ENCODE data around the gene LCE1D. TPM values are rescaled to one million over a fixed set of nuclear protein-coding genes. Genes with fewer than 3 reads are reported as not detected.

Gene LCE1D
- total RNA-seq, 1 experiment from 2014 or later, result not detected

GRCh38 chr1:152795686-152796085 is 835 bp upstream of the LCE1D start:
- Histone ChIP-seq H3K79me2 (ENCODE audit: insufficient read depth, low read length) (no peaks in the 10 kb centered on the region), H3K4me2 (ENCODE audit: low read length) (no peak overlapping the region), H3K9me3 (ENCODE audit: control insufficient read depth in 1 of 2, insufficient read depth in 1 of 2, low read depth in 1 of 2, low read length in 2 of 2) (no peaks in the 10 kb centered on the region), H3K27ac (ENCODE audit: low read depth, low read length) (no peak overlapping the region), H2AFZ (ENCODE audit: low read depth, low read length, poor library complexity, severe bottlenecking) (no peak overlapping the region), H3K36me3 (ENCODE audit: control insufficient read depth in 1 of 2, insufficient read depth in 2 of 2, low read length in 2 of 2) (no peaks in the 10 kb centered on the region), H3K27me3 (ENCODE audit: insufficient read depth, low read length) (peaks cover 13% of the 10 kb centered on the region), H3K4me1 (ENCODE audit: control insufficient read depth in 1 of 2, insufficient read depth in 2 of 2, low read length in 2 of 2) (no peaks in the 10 kb centered on the region), H3K9ac (ENCODE audit: low read length) (no peak overlapping the region), H4K20me1 (ENCODE audit: insufficient read depth) (no peaks in the 10 kb centered on the region), H3K9me2 (ENCODE audit: insufficient read depth) (no peaks in the 10 kb centered on the region), H3K4me3 (replicated peaks in 1 of 2; ENCODE audit: low read depth in 1 of 2, low read length in 2 of 2) (no peak overlapping the region)
- DNase-seq (ENCODE audit: low read depth, low spot score) (no peak), ATAC-seq (no peak)
- intact Hi-C loops (cut with micrococcal nuclease), result no loop called here
- ChIA-PET RAD21 (ENCODE audit: low non-redundant PET in 1 of 2, low total read pairs in 2 of 2, uncharacterized antibody in 2 of 2, unreplicated experiment in 2 of 2) (no interaction called here), POLR2A (no interaction called here), CTCF (no interaction called here)
- no TSS peak for BruUV-seq (replicated peaks)
- TF ChIP-seq ZNF274 (IDR thresholded peaks at IDR 0.05; ENCODE audit: low read depth, low read length) (no peak), YY1 (IDR thresholded peaks at IDR 0.05; ENCODE audit: extremely low read depth, insufficient replicate concordance, low read depth, low read length) (no peak)

GRCh38 chr1:152801333-152801732 is 4.8 kb downstream of the LCE1D start:
- no peaks in the 10 kb centered on the region for H3K9me2 ChIP-seq (ENCODE audit: insufficient read depth)
- DNase-seq (ENCODE audit: low read depth, low spot score) (no peak), ATAC-seq (no peak)
- no peak overlapping the region for H3K4me2 ChIP-seq (ENCODE audit: low read length)
- no peaks in the 10 kb centered on the region for H3K9me3 ChIP-seq (ENCODE audit: control insufficient read depth in 1 of 2, insufficient read depth in 1 of 2, low read depth in 1 of 2, low read length in 2 of 2)
- no peak overlapping the region for H3K27ac ChIP-seq (ENCODE audit: low read depth, low read length)
- no peak overlapping the region for H2AFZ ChIP-seq (ENCODE audit: low read depth, low read length, poor library complexity, severe bottlenecking)
- intact Hi-C loops (cut with micrococcal nuclease), result no loop called here
- ChIA-PET CTCF (interaction anchor here (1.2 kb wide), 1 partner anchor 24 kb away, joined by 3 read pairs; no protein-coding TSS in a partner anchor), RAD21 (ENCODE audit: low non-redundant PET in 1 of 2, low total read pairs in 2 of 2, uncharacterized antibody in 2 of 2, unreplicated experiment in 2 of 2) (no interaction called here), POLR2A (no interaction called here)
- H3K9ac ChIP-seq (ENCODE audit: low read length), result no peak overlapping the region
- H3K36me3 ChIP-seq (ENCODE audit: control insufficient read depth in 1 of 2, insufficient read depth in 2 of 2, low read length in 2 of 2), result no peaks in the 10 kb centered on the region
- no peaks in the 10 kb centered on the region for H4K20me1 ChIP-seq (ENCODE audit: insufficient read depth)
- TF ChIP-seq SIN3A (IDR thresholded peaks at IDR 0.05; ENCODE audit: low read depth) (no peak), YY1 (IDR thresholded peaks at IDR 0.05; ENCODE audit: extremely low read depth, insufficient replicate concordance, low read depth, low read length) (no peak), POLR2A (IDR thresholded peaks at IDR 0.05; ENCODE audit: borderline replicate concordance, extremely low read depth, insufficient read depth, insufficient read length) (no peak)
- no peaks in the 10 kb centered on the region for H3K79me2 ChIP-seq (ENCODE audit: insufficient read depth, low read length)
- H3K27me3 ChIP-seq (ENCODE audit: insufficient read depth, low read length), result peaks cover 39% of the 10 kb centered on the region
- no peaks in the 10 kb centered on the region for H3K4me1 ChIP-seq (ENCODE audit: control insufficient read depth in 1 of 2, insufficient read depth in 2 of 2, low read length in 2 of 2)
- no TSS peak for BruUV-seq (replicated peaks)
- H3K4me3 ChIP-seq (replicated peaks in 1 of 2; ENCODE audit: low read depth in 1 of 2, low read length in 2 of 2), result no peak overlapping the region

Data from HCT116 (cell line).